Stimulated activated CD4-positive, alpha-beta T cell treated with anti-CD3 and anti-CD28 coated beads, Interleukin-12 subunit alpha, Interleukin-12 subunit beta, amount 100 ng/mL, for 4 hours (primary cell): ENCODE data around the gene PARD3B.

Experiments used
- DNase-seq: peaks from one replicate; pipeline ENCODE4 v3.0.0-alpha.2; 2020

Gene PARD3B

DNA sequence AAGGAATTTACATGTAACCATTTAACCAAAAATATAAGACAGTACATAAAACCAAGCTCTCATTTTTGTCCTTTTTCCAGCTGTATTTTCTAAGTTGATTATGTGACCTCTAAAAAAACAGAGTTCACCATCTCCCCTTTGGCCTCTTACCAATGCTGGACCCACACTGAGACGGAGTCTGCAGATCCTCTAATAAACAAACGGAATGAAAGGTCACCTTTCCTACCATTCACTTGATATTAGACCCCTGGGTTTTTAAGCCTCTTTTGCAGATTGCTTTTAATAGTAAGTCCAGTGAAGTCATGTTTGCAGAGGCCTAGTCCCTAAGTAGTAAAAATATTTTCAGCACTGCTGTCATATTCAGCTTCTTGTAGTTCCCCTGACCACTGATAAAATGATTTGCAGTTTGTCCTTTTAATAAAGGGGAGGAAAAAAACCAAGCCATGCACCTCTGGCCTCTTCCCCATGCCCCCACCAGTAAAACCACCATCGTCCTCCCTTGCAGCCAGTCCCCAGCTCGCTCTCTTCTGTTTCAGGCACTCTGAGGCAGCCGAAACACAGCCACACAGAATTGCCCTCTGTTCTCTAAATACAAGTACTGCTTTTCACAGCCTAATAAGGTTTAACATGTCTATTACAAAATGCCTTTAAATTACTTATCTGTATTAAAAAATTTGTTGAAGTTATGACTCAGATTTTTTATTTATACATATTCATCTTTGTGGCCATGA lies 427.5 kb downstream of the PARD3B start:
- no peak for DNase-seq

DNA sequence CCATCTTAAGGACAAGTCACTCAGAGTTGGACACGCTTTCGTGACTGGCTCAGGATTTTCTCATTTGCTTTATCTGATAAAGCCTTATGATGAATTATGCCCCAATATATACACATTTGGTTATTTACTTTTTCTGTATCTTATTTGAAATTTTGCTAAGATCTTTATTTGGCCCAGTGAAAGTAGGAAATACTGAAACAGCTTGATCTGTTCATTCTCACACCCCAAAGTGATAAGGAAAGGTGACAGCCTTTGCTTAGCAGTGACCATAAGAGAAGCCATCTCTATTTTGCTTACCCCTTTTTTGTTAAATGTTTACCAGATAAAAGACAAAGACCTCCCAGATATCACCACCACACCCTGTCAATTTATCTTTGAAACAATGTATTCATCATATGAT lies 428.3 kb downstream of the PARD3B start:
- no peak for DNase-seq

DNA sequence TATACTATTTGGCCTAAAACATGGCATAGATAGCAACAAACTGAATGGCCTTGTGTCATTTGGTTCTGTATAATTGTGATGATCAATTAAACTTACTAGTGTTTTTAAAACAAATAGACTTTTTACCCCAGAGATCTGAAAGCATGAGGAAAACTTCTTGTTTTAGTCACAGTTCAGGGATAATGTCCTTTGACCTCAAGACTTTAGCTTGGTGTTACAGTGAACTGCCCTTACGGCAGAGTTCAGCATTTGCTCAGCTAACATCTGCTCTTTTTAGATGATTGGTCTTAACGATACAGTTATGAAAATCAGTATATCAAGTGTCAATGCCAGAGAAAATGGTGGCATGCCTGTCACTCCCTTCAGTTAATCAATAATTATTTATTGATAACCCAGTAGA lies 429.2 kb downstream of the PARD3B start:
- DNase-seq = no peak

DNA sequence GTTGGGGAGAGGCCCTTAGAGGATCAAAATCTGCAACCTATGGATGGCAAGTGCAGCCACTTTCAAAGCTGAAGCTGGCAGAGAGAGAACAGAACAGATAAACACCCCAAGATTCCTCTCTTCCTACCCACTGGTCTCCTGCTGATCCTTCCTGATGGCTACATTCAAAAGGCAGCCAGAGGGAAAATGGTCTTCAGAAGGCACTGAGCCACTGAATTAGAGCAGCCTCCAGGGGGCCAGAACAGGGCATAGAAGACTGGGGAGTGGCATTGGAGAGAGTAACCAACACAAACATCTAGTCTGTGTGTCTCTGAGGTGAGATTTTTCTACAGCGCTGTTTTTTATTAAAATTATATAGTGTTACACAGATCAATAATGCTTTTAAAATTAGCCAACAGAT lies 432.6 kb downstream of the PARD3B start:
- DNase-seq = no peak

DNA sequence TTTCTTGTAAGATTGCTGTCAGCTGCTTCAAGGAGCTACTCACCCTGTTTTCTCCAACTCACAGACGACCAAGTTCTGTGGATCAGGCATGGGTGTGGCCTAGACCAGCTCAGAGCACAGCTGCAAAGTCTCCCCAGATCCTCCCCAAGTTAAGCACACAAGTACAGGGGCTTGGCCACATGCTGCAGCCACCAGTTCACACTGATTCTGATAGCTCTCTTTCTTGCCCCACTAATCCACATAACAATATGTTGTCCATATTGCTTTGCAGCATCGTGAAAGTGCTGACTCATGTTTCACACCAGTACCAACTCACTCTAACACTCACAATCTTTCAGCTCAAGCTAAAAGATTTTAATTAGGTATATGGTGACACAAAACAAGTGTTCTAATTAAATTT lies 437.0 kb downstream of the PARD3B start:
- DNase-seq = no peak

DNA sequence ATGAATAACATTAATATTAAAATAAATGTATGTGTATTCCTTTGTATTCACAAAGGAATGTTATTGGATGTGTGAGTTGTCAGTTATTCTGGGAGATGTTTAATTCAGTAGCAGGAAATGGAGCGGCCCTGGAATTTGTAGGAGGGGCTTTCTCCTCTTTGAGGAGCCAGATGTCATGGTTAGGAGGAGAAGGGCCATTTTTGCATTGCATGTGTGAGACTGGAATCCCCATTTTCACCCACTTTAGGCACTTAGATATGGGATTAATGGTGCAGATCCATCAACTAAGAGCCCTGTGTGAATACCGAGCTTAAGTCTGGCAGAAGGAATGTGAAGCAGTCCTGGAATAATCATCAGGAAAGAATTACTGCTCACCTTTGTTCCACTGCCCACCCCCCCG lies 439.2 kb downstream of the PARD3B start:
- no peak for DNase-seq

DNA sequence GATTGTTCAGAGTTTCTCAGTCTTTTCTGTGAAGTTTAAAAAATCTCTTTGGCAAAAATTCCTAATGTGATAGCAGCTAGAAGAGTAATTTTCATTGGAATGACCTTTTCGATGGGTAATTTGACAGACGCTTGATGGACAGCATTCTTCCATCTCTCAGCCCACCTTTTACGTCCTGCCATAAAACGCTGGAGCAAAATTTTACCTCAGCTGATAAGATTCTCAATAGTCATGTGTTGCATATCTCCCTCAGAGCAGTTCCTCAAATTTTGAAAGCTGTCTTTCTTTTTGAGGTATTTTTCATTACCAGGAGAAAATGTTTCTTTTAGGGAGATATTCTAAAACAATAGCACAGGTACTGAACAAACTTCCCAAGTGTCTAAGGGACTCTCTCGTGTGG lies 441.4 kb downstream of the PARD3B start:
- no peak for DNase-seq

DNA sequence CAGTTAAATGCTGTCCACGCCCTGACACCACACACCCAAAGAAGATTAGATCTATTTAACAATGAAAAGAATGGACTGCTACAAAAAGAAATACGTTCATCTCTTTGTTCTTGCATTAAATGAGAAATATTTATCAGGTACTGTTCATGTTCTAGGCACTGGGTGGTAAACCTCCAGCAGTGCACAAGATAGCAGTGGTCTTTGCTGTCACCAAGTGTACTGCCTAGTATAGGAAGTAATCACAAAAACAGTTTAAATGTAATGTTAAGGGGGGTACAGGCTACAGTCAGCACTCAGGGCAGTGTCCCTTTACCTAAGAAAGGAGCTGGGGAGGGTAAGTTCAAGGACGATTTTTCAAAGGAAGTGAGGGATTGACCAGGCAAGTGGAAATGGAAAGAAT lies 443.6 kb downstream of the PARD3B start:
- no peak for DNase-seq

DNA sequence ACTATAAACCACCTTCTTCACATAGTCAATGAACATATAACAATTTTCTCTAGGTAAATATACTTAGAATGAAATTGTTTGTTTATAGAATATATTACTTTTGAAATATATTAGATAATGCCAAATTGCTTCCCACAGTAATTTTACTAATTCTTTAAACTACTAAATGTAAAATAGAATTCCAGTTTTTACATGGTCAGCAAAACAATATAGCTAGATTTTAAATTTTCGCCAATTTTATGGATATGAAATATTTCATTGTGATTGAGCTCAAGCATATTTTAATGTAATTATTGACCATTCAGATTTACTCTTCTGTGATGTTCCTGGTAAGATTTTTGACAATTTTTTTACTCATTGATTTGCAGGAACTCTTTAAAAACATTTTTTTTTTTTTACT lies 444.6 kb downstream of the PARD3B start:
- DNase-seq = no peak

DNA sequence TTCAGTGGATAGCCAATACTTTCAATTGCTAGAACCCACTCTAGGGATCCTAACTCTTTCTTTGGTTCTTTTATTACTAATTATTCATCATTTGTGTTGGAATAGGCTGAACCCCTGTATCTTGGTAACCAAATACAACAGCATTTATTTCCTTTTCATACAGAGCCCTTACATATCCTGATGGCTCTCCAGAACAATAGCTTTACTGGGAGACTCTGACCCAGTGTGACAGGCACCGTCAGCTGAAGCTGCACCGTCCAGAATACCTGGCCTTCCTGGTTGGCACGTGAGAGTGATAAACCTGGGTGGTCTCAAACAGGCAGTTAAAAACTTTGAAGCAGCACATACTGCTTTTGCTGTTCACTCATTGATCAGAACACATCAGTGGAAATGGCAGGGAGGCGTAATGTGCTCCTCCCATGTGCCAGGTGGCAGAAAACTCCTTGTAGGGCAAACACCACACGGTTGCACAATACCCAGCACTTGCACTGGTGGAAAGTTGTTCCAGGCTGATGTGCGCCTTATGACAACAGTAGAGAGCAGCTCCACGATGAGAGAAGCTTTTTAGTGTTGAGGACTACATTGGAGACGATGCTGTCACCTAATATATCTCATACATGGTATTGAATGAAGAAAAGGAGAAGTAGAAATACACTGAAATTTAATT lies 456.2 kb downstream of the PARD3B start:
- DNase-seq = no peak

DNA sequence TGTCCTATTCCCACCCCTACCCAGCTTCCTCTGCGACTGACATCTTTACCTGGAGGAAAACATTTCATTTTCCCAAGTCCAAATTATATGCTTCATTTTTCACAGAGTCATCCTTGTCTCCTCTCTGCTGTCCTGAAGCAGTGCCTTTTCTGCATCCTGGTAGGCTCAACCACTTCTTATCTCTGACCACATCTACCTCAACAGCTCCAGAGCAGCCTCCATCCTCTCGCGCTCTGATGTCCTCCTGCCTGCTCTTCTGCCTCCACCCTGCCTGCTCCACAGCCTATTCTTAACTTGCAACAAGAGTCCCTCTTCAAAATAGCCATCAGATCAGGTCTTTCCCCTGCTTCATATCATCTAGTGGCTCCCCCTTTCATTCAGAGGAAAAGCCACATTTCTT lies 457.1 kb downstream of the PARD3B start:
- DNase-seq = no peak

DNA sequence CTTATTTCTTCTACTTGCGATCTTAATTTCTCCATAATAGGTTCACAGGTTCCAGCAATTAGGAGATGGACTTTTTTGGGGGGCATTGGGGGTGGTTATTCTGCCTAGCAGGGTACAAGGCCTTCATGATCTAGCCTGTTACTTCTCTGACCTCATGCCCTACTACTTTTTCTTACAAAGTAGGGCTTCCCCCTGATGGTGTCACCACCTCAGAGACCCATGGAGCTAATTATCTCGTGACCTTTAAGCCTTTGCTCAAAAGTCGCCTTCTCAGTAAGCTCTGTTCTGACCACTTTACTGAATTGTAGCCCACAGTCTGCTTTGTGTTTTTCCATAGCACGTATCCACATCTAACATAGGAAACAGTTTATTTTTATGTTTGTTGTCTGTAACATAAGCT lies 458.0 kb downstream of the PARD3B start:
- DNase-seq = no peak

DNA sequence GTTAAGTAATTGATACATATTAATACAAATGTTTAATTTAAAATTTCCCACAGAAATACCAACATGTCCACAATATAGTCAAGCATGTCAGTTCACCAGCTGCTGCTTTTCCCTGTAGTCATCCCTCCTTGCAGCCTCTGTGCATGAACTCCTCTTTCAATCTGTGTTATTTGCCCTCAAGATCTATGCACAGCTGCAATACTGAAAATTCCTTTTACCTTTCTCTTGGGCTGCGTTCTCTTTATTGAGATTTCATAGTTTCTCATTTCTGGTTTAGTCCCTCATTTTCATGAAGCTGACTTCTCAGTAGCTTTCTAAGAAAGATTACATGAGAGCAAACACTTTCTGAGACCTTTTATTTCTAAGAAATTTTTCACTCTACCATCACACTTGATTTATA lies 464.9 kb downstream of the PARD3B start:
- no peak for DNase-seq

DNA sequence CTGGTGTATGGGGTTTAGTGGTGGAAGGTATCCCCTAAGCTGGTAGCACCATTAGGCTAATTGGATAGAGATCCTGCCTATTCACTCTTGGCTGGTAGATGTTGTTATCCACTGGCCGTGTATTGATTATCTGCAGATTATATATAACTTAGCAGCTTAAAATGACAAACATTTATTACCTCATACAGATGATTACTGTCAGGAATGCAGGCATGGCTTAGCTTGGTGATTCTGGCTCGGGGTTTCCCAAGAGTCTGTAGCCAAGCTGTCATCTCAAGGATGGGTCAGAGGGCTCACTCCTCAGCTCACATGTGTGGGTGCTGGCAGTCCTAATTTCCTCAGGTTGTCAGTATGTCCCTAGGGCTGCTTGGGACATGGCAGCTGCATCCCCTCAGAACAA lies 465.8 kb downstream of the PARD3B start:
- DNase-seq = no peak

DNA sequence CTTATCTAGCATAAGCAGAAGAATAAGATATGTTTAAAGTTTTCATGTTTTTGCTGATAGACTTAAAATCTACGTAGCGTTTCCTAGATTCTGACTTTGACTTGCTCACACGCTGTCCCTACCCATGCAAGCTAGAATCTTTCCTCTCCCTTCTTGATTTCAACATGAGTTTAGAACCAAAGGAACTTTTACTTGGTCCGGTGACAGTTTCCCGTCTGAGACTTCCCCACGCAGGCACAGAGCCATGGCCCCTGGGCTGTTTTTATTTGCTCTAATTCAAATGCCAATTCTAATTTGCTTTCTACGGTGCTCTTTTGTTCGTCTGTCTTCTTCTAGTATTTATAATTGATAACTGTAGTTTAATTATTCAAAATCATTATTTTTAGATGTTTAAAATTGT lies 467.7 kb downstream of the PARD3B start:
- no peak for DNase-seq

DNA sequence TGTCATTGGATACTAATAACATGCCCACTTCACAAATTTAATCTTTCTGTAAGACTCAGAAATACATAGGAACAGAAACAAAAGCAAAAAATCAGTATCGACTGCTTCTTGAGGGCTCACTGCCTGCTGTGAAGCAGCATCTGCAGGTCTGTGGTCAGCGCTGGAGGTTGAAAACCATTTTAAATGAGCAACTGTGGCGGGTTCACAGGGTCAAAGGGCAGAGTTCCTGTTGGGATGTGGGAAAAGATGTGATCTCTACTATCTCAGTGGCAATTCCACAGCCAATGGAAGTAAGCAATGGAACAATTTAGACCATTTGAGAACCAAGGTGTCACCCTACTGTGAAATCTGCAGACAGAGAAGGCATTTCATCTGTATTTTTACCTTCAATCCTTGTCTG lies 468.3 kb downstream of the PARD3B start:
- no peak for DNase-seq

DNA sequence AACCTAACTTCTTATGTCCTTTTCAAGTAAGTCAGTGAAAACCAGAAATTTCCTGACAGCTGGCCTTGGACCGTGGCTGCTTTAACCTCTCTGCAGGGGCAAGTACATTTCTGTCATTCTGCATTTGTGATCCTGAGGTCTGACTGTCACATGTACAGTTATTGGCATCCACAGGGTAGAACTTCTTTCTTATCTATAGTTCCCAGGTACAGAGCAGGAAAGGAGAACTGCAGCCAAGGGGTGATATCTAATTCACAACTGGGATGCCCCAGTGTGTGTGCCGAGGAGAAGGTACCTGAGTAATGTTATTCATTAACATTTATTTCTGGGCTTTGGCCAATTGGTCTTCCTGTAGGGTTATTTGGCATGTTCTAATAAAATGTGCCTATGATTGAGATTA lies 468.9 kb downstream of the PARD3B start:
- no peak for DNase-seq

DNA sequence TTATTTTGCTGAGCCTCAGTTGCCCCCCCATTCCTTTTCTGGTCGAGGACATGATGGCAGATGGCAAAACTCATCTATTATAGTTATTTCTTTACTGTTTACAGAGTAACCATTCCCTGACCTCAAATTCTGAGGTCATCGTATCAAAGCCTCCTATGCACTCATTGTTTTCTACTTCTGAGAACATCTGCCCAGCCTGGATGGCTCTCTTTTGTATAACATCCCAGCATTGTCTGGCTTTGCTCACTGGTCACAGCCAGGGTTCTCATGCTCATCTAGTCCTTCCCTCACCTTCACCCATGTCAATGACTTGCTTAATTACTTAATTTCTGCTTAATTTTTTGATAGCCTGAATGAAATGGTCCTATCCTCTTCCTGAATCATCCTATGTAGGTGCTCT lies 472.1 kb downstream of the PARD3B start:
- DNase-seq = no peak

DNA sequence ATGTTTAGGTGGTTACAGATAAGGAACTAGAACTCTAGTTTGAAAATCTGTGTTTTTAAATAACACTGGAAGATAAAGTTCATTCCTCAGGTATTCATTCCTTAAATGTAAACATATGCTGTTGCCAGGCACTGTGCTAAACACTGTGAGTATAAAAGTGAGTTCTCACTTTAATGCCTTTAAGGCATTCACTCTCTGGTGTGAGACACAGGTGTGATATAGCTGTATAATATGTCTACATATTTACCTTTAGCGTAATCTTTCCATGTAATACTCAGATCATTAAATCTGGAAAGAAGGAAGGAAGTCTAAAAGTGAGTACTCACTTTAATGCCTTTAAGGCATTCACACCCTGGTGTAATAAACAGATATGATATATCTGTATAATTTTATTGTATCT lies 472.6 kb downstream of the PARD3B start:
- no peak for DNase-seq

DNA sequence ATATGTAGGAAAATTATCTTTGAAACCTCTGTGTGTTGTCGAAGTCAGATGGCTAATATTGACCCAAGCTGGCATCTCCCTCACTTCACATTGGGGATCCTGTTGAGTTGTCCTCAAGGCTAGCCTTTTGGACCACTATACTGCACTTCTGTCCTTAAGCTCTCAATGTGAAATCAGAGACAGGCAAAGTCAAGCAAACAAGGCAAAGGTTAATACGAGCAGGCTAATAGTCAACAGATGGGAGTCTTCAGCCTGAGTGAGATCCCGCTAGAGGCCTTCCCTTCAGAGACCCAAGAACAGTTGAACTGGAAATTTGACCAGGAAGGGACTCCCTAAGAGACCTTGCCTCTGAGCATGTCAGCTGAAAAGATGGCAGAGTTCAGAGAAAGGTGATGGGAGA lies 475.4 kb downstream of the PARD3B start:
- DNase-seq = no peak

DNA sequence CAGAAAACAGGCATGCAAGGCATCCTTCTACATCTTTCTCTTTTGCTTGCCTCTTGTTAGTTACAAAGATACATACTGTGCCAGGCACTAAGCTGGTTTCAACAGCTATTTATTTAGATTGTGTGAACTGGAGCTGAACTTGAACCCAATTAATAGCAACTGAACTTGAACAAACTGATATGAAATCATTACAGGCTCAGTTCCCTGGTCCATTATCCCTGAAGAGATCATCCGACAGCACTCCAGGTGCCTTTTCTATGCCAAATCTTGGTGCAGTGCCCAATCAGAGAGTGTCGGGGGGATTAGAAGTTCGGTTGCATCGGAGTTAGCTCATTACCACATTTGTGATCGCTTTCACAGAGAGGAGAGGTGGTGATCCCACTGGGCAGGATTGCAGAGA lies 477.6 kb downstream of the PARD3B start:
- no peak for DNase-seq

DNA sequence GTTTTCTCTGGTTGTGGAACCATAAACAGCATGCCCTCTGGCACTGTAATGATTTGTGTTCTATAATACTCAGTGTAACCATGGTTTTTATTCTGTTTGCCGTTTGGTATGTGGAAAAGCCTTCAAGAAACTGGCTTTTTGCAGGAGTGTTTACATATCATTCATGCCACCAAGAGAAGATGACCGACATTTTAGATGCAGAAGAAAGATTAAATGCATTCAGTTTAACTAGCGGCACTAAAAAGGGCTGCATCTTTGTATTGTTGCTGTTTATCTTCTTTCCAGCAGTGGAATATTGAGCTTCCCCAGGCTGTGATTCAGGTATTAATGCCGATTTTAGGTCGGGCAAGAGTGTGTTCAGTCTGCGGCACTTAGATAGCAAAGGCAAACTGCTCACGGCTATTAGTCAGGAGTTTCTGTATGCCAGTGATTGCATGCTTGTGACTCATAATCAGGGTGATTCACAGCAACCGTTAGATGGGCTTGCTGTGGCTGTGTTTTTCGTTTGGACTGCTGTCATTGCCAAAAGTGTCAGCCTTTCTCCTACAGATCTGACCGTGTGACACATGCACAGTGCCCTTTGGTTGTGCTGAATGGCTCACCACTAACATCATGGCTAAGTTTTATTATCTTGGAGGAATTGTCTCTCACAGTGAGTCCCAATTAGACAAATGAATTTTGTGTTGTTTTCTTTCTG lies 479.7 kb downstream of the PARD3B start:
- DNase-seq = peak; percentile 4

DNA sequence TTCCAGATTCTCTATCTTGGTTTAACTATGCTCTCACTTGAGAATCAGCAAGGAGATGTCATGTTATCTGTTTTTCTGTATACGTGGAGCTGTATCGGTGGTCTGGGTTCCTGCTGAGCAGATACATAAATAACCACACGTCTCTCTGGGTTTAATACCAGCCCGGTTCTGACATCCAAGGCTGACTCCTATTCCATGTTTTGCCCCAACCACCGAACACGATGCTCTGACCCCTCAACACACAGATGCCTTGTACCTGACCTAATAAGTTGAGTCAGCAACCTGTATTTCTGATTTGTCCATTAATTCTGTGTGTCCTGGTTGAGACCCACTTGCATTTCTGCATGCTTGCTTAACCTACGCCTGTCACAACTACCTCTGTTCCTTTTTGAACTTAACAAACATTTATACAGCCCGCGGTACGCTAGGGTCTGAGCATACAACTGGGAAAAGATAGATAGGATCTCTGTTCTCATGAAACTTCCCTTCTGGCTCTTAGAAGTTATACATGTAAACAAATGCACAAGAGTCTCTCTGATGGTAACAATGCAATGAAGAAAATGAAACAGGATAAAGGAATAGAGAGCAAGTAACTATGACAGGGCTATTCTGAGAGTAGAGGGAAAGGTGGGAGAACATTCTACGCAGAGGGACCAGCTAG lies 480.4 kb downstream of the PARD3B start:
- no peak for DNase-seq

DNA sequence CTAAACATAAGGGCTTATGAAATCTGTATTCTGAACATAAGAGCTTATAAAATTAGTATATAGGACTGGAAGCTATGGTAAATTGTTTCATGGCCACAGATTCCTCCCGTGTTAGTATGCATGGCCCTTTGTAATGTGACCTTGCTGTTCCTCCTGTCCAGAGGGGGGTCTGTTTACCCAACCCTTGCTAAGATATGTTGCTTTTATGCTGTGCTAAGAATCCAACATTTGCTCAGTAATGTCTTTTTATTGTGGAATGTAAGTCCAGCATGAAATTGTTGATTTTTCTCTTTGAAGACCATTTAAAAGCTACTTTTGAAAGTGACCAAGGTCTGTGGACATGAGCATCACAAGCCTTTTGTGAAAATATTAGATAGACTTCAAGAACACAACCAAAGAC lies 485.4 kb downstream of the PARD3B start:
- no peak for DNase-seq
